Measurements from ENCODE around the gene ST14. TPM values are rescaled to one million over a fixed set of nuclear protein-coding genes. Genes with fewer than 3 reads are reported as not detected.

Gene ST14
- total RNA-seq, 3 donors from 2014 or later = 260 to 622 (median 508) TPM

GRCh38 chr11:130122141-130122575, 37.4 kb upstream of the ST14 start:
- Histone ChIP-seq H3K9me3 (no peaks in the 10 kb centered on the region), H3K4me1 (ENCODE audit: low read depth) (no peaks in the 10 kb centered on the region), H3K4me3 (no peak overlapping the region), H3K36me3 (ENCODE audit: low read depth) (peaks cover 3% of the 10 kb centered on the region)
- ATAC-seq = no peak
- intact Hi-C loops (cut with DNase I, micrococcal nuclease) = loop anchor here in 1 of 2 donors (10.0 kb wide), 1 partner anchor 47 kb away; no protein-coding TSS in a partner anchor
- TF ChIP-seq CTCF (IDR thresholded peaks at IDR 0.05) = no peak
- DNase-seq = no peak

- Histone ChIP-seq H3K36me3 (ENCODE audit: low read depth) (peaks cover 3% of the 10 kb centered on the region), H3K4me1 (ENCODE audit: low read depth) (no peaks in the 10 kb centered on the region)
- intact Hi-C loops (cut with DNase I, micrococcal nuclease) = loop anchor here in 1 of 2 donors (10.0 kb wide), 1 partner anchor 49 kb away; no protein-coding TSS in a partner anchor
Observed at GRCh38 chr11:130123414-130124040, 36.1 kb upstream of the ST14 start.

GRCh38 chr11:130124096-130124495, 35.5 kb upstream of the ST14 start:
- no peaks in the 10 kb centered on the region for H3K9me3 ChIP-seq
- ATAC-seq (peak; percentile 70), DNase-seq (peak in 1 of 3 donors; percentile 75)
- H3K4me3 ChIP-seq = no peak overlapping the region
- TF ChIP-seq CTCF (IDR thresholded peaks at IDR 0.05) = no peak
- intact Hi-C loops (cut with DNase I, micrococcal nuclease) = loop anchor here in 1 of 2 donors (10.0 kb wide), 1 partner anchor 49 kb away; no protein-coding TSS in a partner anchor
- H3K36me3 ChIP-seq (ENCODE audit: low read depth) = peaks cover 3% of the 10 kb centered on the region
- H3K4me1 ChIP-seq (ENCODE audit: low read depth) = no peaks in the 10 kb centered on the region

More at GRCh38 chr11:130123414-130124040, 36.1 kb upstream of the ST14 start:
- Histone ChIP-seq H3K4me3 (no peak overlapping the region), H3K9me3 (no peaks in the 10 kb centered on the region)
- no peak for TF ChIP-seq CTCF (IDR thresholded peaks at IDR 0.05)
- ATAC-seq = no peak
- no peak for DNase-seq

- no peak for TF ChIP-seq CTCF (IDR thresholded peaks at IDR 0.05)
- DNase-seq = no peak
- no peaks in the 10 kb centered on the region for H3K4me1 ChIP-seq (ENCODE audit: low read depth)
Observed at GRCh38 chr11:130125638-130126037, 33.9 kb upstream of the ST14 start.

GRCh38 chr11:130126516-130126915, 33.1 kb upstream of the ST14 start:
- intact Hi-C loops (cut with DNase I, micrococcal nuclease) = loop anchor here in 1 of 2 donors (10.0 kb wide), 1 partner anchor 52 kb away; no protein-coding TSS in a partner anchor

More at GRCh38 chr11:130125638-130126037, 33.9 kb upstream of the ST14 start:
- ATAC-seq = no peak
- no peak overlapping the region for H3K4me3 ChIP-seq
- intact Hi-C loops (cut with DNase I, micrococcal nuclease) = loop anchor here in 1 of 2 donors (10.0 kb wide), 1 partner anchor 51 kb away; no protein-coding TSS in a partner anchor
- no peaks in the 10 kb centered on the region for H3K9me3 ChIP-seq
- H3K36me3 ChIP-seq (ENCODE audit: low read depth) = peaks cover 3% of the 10 kb centered on the region

More at GRCh38 chr11:130126516-130126915, 33.1 kb upstream of the ST14 start:
- Histone ChIP-seq H3K4me1 (ENCODE audit: low read depth) (no peaks in the 10 kb centered on the region), H3K36me3 (ENCODE audit: low read depth) (peaks cover 3% of the 10 kb centered on the region), H3K4me3 (no peak overlapping the region), H3K9me3 (no peaks in the 10 kb centered on the region)
- DNase-seq = no peak
- TF ChIP-seq CTCF (IDR thresholded peaks at IDR 0.05) = no peak
- no peak for ATAC-seq
